ENCODE measurements around the gene PLPP7.

DNA sequence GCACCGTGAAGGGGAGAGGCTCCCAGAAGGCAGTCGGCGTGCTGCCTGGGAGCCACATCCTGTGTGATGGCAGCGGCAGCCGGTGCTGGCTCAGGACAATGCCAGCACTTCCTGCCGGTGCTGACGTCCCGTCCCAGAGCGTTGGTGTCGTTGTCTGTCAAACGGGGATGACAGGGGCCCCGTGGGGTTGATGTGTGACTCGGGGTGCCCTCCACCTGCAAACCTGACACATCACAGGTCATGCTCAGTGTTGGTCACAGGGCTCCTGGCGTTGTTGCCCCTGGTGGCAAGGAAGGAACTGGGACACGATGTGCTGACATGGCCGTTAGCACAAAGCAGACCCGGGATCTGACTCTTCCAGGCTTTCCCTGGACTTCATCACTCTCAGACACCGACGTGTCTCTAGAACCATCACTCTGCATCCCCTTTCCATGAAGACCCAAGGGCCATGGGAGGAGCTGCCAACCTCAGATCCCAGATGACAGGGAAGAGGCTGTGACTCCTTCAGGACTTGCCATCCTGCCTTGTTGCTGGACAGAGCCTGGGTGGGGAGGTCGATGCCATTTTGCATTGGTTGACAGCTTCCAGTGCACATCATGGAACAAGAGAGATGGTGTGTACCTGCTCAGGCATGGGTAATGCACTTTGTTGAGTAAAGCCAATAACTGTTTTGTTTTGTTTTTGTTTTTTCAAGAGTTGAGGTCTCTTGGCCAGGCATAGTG is 21.5 kb downstream of the PLPP7 start:
- TF ChIP-seq POLR2A (IDR thresholded peaks at IDR 0.05) (no peak), POLR2AphosphoS5 (IDR thresholded peaks at IDR 0.05) (no peak), EP300 (IDR thresholded peaks at IDR 0.05) (no peak)
- TF ChIP-seq, protein P1, sequence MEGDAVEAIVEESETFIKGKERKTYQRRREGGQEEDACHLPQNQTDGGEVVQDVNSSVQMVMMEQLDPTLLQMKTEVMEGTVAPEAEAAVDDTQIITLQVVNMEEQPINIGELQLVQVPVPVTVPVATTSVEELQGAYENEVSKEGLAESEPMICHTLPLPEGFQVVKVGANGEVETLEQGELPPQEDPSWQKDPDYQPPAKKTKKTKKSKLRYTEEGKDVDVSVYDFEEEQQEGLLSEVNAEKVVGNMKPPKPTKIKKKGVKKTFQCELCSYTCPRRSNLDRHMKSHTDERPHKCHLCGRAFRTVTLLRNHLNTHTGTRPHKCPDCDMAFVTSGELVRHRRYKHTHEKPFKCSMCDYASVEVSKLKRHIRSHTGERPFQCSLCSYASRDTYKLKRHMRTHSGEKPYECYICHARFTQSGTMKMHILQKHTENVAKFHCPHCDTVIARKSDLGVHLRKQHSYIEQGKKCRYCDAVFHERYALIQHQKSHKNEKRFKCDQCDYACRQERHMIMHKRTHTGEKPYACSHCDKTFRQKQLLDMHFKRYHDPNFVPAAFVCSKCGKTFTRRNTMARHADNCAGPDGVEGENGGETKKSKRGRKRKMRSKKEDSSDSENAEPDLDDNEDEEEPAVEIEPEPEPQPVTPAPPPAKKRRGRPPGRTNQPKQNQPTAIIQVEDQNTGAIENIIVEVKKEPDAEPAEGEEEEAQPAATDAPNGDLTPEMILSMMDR (IDR thresholded peaks at IDR 0.05), result no peak
